ENCODE data around the gene TENM4. TPM values are rescaled to one million over a fixed set of nuclear protein-coding genes. Genes with fewer than 3 reads are reported as not detected.

TENM4 gene
- total RNA-seq, 4 donors from 2014 or later = 1.1 to 2.7 (median 2.0) TPM

- Histone ChIP-seq H3K9me3 (no peaks in the 10 kb centered on the region), H3K36me3 (no peaks in the 10 kb centered on the region), H3K4me1 (no peaks in the 10 kb centered on the region), H3K4me3 (no peak overlapping the region), H3K27ac (no peak overlapping the region), H3K27me3 (no peaks in the 10 kb centered on the region)
- TF ChIP-seq POLR2A (IDR thresholded peaks at IDR 0.05) = no peak
- no peak for TF ChIP-seq CTCF (IDR thresholded peaks at IDR 0.05)
- no peak for DNase-seq
Measured at GRCh38 chr11:79427611-79428327, 13.1 kb downstream of the TENM4 start.

GRCh38 chr11:79427126-79427525 lies 13.7 kb downstream of the TENM4 start:
- no peak overlapping the region for H3K4me3 ChIP-seq
- no peaks in the 10 kb centered on the region for H3K4me1 ChIP-seq
- H3K9me3 ChIP-seq = no peaks in the 10 kb centered on the region
- no peak for DNase-seq
- H3K36me3 ChIP-seq = no peaks in the 10 kb centered on the region
- no peak overlapping the region for H3K27ac ChIP-seq
- no peaks in the 10 kb centered on the region for H3K27me3 ChIP-seq
- TF ChIP-seq CTCF (IDR thresholded peaks at IDR 0.05) (no peak), POLR2A (IDR thresholded peaks at IDR 0.05) (no peak)

- no peak for DNase-seq
- Histone ChIP-seq H3K4me3 (no peak overlapping the region), H3K9me3 (no peaks in the 10 kb centered on the region), H3K27me3 (no peaks in the 10 kb centered on the region), H3K4me1 (no peaks in the 10 kb centered on the region), H3K36me3 (no peaks in the 10 kb centered on the region), H3K27ac (no peak overlapping the region)
- no peak for TF ChIP-seq CTCF (IDR thresholded peaks at IDR 0.05)
- TF ChIP-seq POLR2A (IDR thresholded peaks at IDR 0.05) = no peak
Measured at GRCh38 chr11:79425463-79425862, 15.4 kb downstream of the TENM4 start.

GRCh38 chr11:79423736-79424135 lies 17.1 kb downstream of the TENM4 start:
- Histone ChIP-seq H3K9me3 (no peaks in the 10 kb centered on the region), H3K4me3 (no peak overlapping the region), H3K4me1 (no peaks in the 10 kb centered on the region), H3K27me3 (no peaks in the 10 kb centered on the region), H3K36me3 (no peaks in the 10 kb centered on the region), H3K27ac (no peak overlapping the region)
- TF ChIP-seq POLR2A (IDR thresholded peaks at IDR 0.05) = no peak
- TF ChIP-seq CTCF (IDR thresholded peaks at IDR 0.05) = no peak
- DNase-seq = no peak

GRCh38 chr11:79422866-79423265 lies 18.0 kb downstream of the TENM4 start:
- H3K9me3 ChIP-seq = no peaks in the 10 kb centered on the region
- H3K4me3 ChIP-seq = no peak overlapping the region
- H3K27ac ChIP-seq = no peak overlapping the region
- no peak for DNase-seq
- TF ChIP-seq POLR2A (IDR thresholded peaks at IDR 0.05) = no peak
- no peak for TF ChIP-seq CTCF (IDR thresholded peaks at IDR 0.05)
- H3K36me3 ChIP-seq = no peaks in the 10 kb centered on the region
- H3K27me3 ChIP-seq = no peaks in the 10 kb centered on the region
- H3K4me1 ChIP-seq = no peaks in the 10 kb centered on the region

All from Peyer's patch (tissue), 4 donors.